ENCODE data around the gene PI4K2B.
"Not testable (repeated sequence)": the region's sequence is repeated elsewhere in the genome, so short reads cannot be mapped to it uniquely, and the experiment has no call there.

DNA sequence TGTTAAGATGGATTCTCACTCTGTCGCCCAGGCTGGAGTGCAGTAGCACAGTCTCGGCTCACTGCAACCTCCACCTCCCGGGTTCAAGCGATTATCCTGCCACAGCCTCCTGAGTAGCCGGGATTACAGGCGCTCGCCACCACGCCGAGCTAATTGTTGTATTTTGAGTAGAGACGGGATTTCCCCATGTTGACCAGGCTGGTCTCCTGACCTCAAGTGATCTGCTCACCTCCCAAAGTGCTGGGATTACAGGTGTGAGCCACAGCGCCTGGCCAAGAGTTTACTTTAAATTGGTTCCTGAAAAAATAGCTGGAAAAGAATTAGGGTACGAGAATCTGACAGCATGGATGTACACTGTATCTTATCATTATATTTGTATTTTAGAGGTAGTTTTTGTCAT lies 20.0 kb downstream of the PI4K2B start:
- not testable (repeated sequence) for TF ChIP-seq EZH2 (IDR thresholded peaks at IDR 0.05; ENCODE audit: borderline replicate concordance, low read length)
- TF ChIP-seq, protein P1, sequence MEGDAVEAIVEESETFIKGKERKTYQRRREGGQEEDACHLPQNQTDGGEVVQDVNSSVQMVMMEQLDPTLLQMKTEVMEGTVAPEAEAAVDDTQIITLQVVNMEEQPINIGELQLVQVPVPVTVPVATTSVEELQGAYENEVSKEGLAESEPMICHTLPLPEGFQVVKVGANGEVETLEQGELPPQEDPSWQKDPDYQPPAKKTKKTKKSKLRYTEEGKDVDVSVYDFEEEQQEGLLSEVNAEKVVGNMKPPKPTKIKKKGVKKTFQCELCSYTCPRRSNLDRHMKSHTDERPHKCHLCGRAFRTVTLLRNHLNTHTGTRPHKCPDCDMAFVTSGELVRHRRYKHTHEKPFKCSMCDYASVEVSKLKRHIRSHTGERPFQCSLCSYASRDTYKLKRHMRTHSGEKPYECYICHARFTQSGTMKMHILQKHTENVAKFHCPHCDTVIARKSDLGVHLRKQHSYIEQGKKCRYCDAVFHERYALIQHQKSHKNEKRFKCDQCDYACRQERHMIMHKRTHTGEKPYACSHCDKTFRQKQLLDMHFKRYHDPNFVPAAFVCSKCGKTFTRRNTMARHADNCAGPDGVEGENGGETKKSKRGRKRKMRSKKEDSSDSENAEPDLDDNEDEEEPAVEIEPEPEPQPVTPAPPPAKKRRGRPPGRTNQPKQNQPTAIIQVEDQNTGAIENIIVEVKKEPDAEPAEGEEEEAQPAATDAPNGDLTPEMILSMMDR (conservative IDR thresholded peaks at IDR 0.05 in 1 of 2, IDR thresholded peaks at IDR 0.05 in 1 of 2; ENCODE audit: extremely low read depth in 1 of 2, insufficient read depth in 1 of 2, low read depth in 1 of 2, low read length in 2 of 2), result not testable (repeated sequence)

Data from mammary epithelial cell (primary cell).